CD8-positive, alpha-beta memory T cell (primary cell): ENCODE results near the gene TTLL1. TPM values are rescaled to one million over a fixed set of nuclear protein-coding genes. Genes with fewer than 3 reads are reported as not detected.

Source experiments
- CTCF ChIA-PET: fragments of 350-600 bp; sonication (Branson Sonifier 250); formaldehyde crosslinking; loops from one replicate; lab custom pipeline; 2021; ENCODE audit warnings: antibody characterized with exemption; lab: Charles Lee
- POLR2A ChIA-PET: fragments of 350-600 bp; sonication (Branson Sonifier 250); formaldehyde crosslinking; loops from one replicate; lab custom pipeline; 2021; ENCODE audit warnings: antibody characterized with exemption; lab: Charles Lee
- DNase-seq, 5 donors: peaks; one replicate each; pipeline versions ENCODE4 v3.0.0 to v3.0.0-alpha.2; 2020 to 2022; ENCODE audit warnings: mixed read lengths in 1 of 5
- H3K27ac ChIP-seq: one replicate; pipeline ENCODE4 v1.7.0; 2013; ENCODE audit warnings: low read depth, mild to moderate bottlenecking, low read length, moderate library complexity
- H3K27me3 ChIP-seq: 2 replicates; pipeline ENCODE4 v1.7.0; 2013; ENCODE audit warnings: low read length, mild to moderate bottlenecking; ENCODE audit not compliant: insufficient read depth, poor library complexity, severe bottlenecking
- H3K36me3 ChIP-seq: 2 replicates; pipeline ENCODE4 v1.7.0; 2013; ENCODE audit warnings: mild to moderate bottlenecking, low read length, moderate library complexity; ENCODE audit not compliant: insufficient read depth
- H3K4me1 ChIP-seq: 2 replicates; pipeline ENCODE4 v1.7.0; 2013; ENCODE audit warnings: mild to moderate bottlenecking, low read length, moderate library complexity; ENCODE audit not compliant: insufficient read depth
- H3K4me3 ChIP-seq: 2 replicates; pipeline ENCODE4 v1.7.0; 2013; ENCODE audit warnings: mild to moderate bottlenecking, low read length
- H3K9me3 ChIP-seq: 2 replicates; pipeline ENCODE4 v1.7.0; 2013; ENCODE audit warnings: mild to moderate bottlenecking, low read length
- H3K27ac Mint-ChIP-seq, 8 donors: one replicate each; pipeline ENCODE4 v1.8.0; 2020 to 2021; ENCODE audit warnings: mixed read lengths in 8 of 8, mild to moderate bottlenecking in 6 of 8, inconsistent platforms in 3 of 8, moderate library complexity in 3 of 8
- H3K27me3 Mint-ChIP-seq, 2 donors: one replicate each; pipeline ENCODE4 v1.8.0; 2020 to 2021; ENCODE audit warnings: mixed read lengths in 2 of 2, mild to moderate bottlenecking in 1 of 2, moderate library complexity in 1 of 2
- H3K36me3 Mint-ChIP-seq, 3 donors: one replicate each; pipeline ENCODE4 v1.8.0; 2020 to 2021; ENCODE audit warnings: mixed read lengths in 3 of 3, inconsistent platforms in 1 of 3, mild to moderate bottlenecking in 1 of 3
- H3K4me1 Mint-ChIP-seq, 3 donors: one replicate each; pipeline ENCODE4 v1.8.0; 2020 to 2021; ENCODE audit warnings: mixed read lengths in 3 of 3, inconsistent platforms in 1 of 3, mild to moderate bottlenecking in 1 of 3
- H3K4me3 Mint-ChIP-seq, 7 donors: one replicate each; pipeline ENCODE4 v1.8.0; 2020 to 2021; ENCODE audit warnings: mixed read lengths in 7 of 7, mild to moderate bottlenecking in 6 of 7, moderate library complexity in 4 of 7, inconsistent platforms in 2 of 7
- H3K9me3 Mint-ChIP-seq, 5 donors: one replicate each; pipeline ENCODE4 v1.8.0; 2020 to 2022; ENCODE audit warnings: mixed read lengths in 5 of 5, mild to moderate bottlenecking in 3 of 5, moderate library complexity in 2 of 5, inconsistent platforms in 1 of 5
- polyA plus RNA-seq: library from polyadenylated mRNA; unstranded; fragments of 300-500 nt; fragmentation: Illumina TruSeq; gene quantifications from one replicate; pipeline ENCODE4 v1.2.3, GENCODE V29; 2021
- total RNA-seq, 2 experiments: library from RNA; stranded (reverse); gene quantifications; one replicate each; pipeline ENCODE4 v1.2.3, GENCODE V29; 2021

The TTLL1 gene
- total and polyA plus RNA-seq, 3 experiments from 2014 or later = 4.3 to 15.8 (median 5.0) TPM

- Histone ChIP-seq H3K4me1 (no peaks in the 10 kb centered on the region), H3K4me3 (no peak overlapping the region), H3K27ac (no peak overlapping the region), H3K36me3 (no peaks in the 10 kb centered on the region), H3K27me3 (no peaks in the 10 kb centered on the region), H3K9me3 (no peaks in the 10 kb centered on the region)
- no peak for DNase-seq
- ChIA-PET CTCF (no interaction called here), POLR2A (no interaction called here)
- Mint-ChIP-seq H3K9me3 (no peaks in the 10 kb centered on the region), H3K36me3 (peaks cover 0 to 7% (median 5%) of the 10 kb centered on the region in 3 donors), H3K27me3 (no peaks in the 10 kb centered on the region), H3K4me3 (no peak overlapping the region), H3K27ac (no peak overlapping the region), H3K4me1 (peaks cover 17 to 50% (median 41%) of the 10 kb centered on the region in 3 donors)
These were observed 96.2 kb downstream of the TTLL1 start for GRCh38 chr22:42992886-42993479.

DNA sequence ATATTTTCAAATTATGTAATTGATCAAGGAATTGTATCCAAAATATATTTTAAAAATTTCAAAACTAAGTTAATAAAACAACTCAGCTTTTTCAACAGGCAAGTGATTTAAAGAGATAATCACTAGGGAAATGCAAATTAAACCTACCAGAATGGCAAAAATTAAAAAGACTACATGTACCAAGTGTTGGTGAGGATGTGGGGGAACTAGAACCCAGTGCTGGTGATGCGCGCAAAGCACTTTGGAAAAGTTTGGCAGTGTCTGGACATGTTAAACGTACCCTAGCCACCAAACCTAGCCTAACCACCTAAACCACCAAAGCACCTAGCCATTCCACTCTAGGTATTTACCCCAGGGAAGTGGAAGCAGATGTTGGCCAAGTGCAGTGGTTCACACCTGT lies 97.1 kb downstream of the TTLL1 start:
- H3K27ac Mint-ChIP-seq = no peak overlapping the region
- ChIA-PET CTCF (no interaction called here), POLR2A (no interaction called here)
- no peak overlapping the region for H3K27ac ChIP-seq
- H3K4me1 Mint-ChIP-seq = peaks cover 13 to 47% (median 37%) of the 10 kb centered on the region in 3 donors
- H3K36me3 Mint-ChIP-seq = peaks cover 0 to 7% (median 5%) of the 10 kb centered on the region in 3 donors
- H3K4me3 ChIP-seq = no peak overlapping the region
- no peaks in the 10 kb centered on the region for H3K36me3 ChIP-seq
- no peaks in the 10 kb centered on the region for H3K4me1 ChIP-seq
- DNase-seq = no peak
- H3K9me3 Mint-ChIP-seq = no peaks in the 10 kb centered on the region
- no peak overlapping the region for H3K4me3 Mint-ChIP-seq
- H3K27me3 Mint-ChIP-seq = no peaks in the 10 kb centered on the region
- H3K27me3 ChIP-seq = no peaks in the 10 kb centered on the region
- H3K9me3 ChIP-seq = no peaks in the 10 kb centered on the region

DNA sequence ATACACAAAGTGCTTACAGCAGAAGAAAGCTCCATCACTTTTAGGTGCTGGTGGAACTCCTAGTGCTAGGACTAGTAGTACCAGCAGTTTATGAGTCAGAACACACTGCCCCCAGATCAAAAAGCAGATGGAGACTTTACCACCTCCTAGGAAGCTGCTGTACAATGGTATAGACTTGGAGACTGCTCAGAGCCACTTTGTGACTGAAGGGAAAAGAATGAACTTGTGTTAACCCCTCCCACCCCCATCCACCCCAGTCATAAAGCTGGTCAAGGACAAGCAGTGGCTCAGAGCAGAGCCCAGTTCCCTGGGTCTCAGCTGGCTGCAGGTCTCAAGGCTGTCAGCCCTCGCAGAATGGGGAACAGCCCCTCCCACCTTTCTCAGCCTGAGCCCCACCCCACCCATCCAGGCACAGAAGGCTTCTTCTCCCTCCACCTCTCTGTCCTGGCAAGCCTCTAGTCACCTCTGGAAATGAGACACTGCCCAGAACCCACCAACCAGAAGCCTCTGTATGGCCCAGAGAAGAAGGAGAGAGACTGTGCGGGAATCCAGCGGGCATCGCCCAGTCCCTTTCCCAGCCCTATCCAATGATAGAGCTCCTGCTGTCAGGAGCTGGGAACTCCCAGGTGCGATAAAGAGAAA lies 98.1 kb downstream of the TTLL1 start:
- H3K9me3 ChIP-seq = no peaks in the 10 kb centered on the region
- DNase-seq = no peak
- H3K27me3 ChIP-seq = no peaks in the 10 kb centered on the region
- H3K9me3 Mint-ChIP-seq = no peaks in the 10 kb centered on the region
- no peak overlapping the region for H3K27ac Mint-ChIP-seq
- CTCF ChIA-PET = no interaction called here
- no peaks in the 10 kb centered on the region for H3K27me3 Mint-ChIP-seq
- H3K27ac ChIP-seq = no peak overlapping the region
- H3K36me3 Mint-ChIP-seq = peaks cover 0 to 7% (median 5%) of the 10 kb centered on the region in 3 donors
- no peaks in the 10 kb centered on the region for H3K4me1 ChIP-seq
- POLR2A ChIA-PET = interaction anchor here (0.7 kb wide), 1 partner anchor 10 kb away, joined by 7 read pairs; no protein-coding TSS in a partner anchor
- peaks cover 21 to 53% (median 47%) of the 10 kb centered on the region in 3 donors for H3K4me1 Mint-ChIP-seq
- no peak overlapping the region for H3K4me3 ChIP-seq
- H3K4me3 Mint-ChIP-seq = no peak overlapping the region
- H3K36me3 ChIP-seq = no peaks in the 10 kb centered on the region

DNA sequence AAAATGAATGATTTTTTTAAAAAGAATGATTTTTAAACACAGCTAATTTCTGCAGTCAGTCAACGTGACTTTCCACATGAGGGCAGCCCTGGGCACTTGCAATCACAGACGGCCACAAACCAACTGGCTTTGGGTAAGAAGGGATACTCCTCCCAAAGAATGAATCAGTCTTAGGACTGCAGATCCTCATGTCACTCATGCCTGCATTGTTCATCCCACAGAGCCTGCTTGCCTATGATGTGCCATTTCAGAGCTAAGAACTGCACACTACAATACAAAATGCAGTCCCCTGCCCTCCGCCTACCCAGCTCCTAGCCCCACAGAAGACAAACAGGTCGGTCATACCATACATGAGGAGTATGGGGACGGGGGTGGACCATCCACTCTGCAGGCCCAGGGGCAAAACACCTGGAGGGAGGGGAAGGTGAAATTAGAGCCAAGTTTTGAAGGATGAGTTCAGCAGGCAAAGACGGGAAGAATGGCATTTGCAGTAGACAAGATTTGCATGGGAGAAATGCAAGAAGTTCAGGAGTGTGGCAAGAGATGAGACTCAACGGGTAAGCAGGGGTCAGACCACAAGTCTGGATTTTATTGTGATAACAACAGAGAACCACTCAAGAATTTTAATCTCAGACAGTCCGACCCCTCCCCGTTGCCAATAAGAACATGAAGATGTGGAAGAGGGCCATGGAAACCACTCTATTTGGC lies 98.9 kb downstream of the TTLL1 start:
- POLR2A ChIA-PET = no interaction called here
- no peak overlapping the region for H3K4me3 Mint-ChIP-seq

More for the DNA sequence above, 98.9 kb downstream of the TTLL1 start:
- Histone ChIP-seq H3K27ac (no peak overlapping the region), H3K9me3 (no peaks in the 10 kb centered on the region), H3K4me1 (no peaks in the 10 kb centered on the region), H3K36me3 (no peaks in the 10 kb centered on the region), H3K4me3 (no peak overlapping the region), H3K27me3 (no peaks in the 10 kb centered on the region)
- Mint-ChIP-seq H3K4me1 (peaks cover 22 to 56% (median 56%) of the 10 kb centered on the region in 3 donors), H3K27me3 (no peaks in the 10 kb centered on the region), H3K36me3 (peaks cover 0 to 7% (median 5%) of the 10 kb centered on the region in 3 donors), H3K27ac (peak overlapping the region in 1 of 8 donors; percentile 20), H3K9me3 (no peaks in the 10 kb centered on the region)
- no peak for DNase-seq
- CTCF ChIA-PET = no interaction called here

Other genes with a start within 250 kb of the TTLL1 start
- 10 to 100 TPM; 32.2 to 33.0 TPM for gene ARFGAP3, start 232.1 kb downstream of the TTLL1 start, total RNA-seq
- 50.0 TPM for gene ARFGAP3, start 232.1 kb downstream of the TTLL1 start, polyA plus RNA-seq
- 10 to 100 TPM; 30.2 to 36.5 TPM for gene PACSIN2, start 74.2 kb downstream of the TTLL1 start, total RNA-seq
- gene PACSIN2, start 74.2 kb downstream of the TTLL1 start, polyA plus RNA-seq = 26.3 TPM
- gene BIK, start 21.4 kb upstream of the TTLL1 start, total RNA-seq = 1 to 10 TPM; 4.0 to 4.1 TPM
- 7.2 TPM for gene BIK, start 21.4 kb upstream of the TTLL1 start, polyA plus RNA-seq
- gene MCAT, start 54.0 kb upstream of the TTLL1 start, total RNA-seq = 10 to 100 TPM; 28.4 to 29.3 TPM
- 9.7 TPM for gene MCAT, start 54.0 kb upstream of the TTLL1 start, polyA plus RNA-seq
- gene TSPO, start 62.2 kb upstream of the TTLL1 start, total RNA-seq = 100 to 1,000 TPM; 101 to 105 TPM
- gene TSPO, start 62.2 kb upstream of the TTLL1 start, polyA plus RNA-seq = 328 TPM
- gene TTLL12, start 97.7 kb upstream of the TTLL1 start, total RNA-seq = 100 to 1,000 TPM; 104 to 112 TPM
- 30.1 TPM for gene TTLL12, start 97.7 kb upstream of the TTLL1 start, polyA plus RNA-seq